HepG2 (cell line): ENCODE measurements around the gene GSTK1. TPM values are rescaled to one million over a fixed set of nuclear protein-coding genes. Genes with fewer than 3 reads are reported as not detected.

Experiments
- AGO1 ChIP-seq: fragments of 200-400 bp; formaldehyde crosslinking; IDR thresholded peaks from 2 replicates; pipeline ENCODE4 v1.6.1; 2017; ENCODE audit warnings: mild to moderate bottlenecking, low read depth, low read length, moderate library complexity; ENCODE audit not compliant: poor library complexity, severe bottlenecking
- ARNTL ChIP-seq: sonication (generic); formaldehyde crosslinking; IDR thresholded peaks from 2 replicates; pipeline ENCODE4 v1.4.0; 2020; ENCODE audit warnings: mild to moderate bottlenecking, missing genetic modification reagents
- ATF7 ChIP-seq, 2 experiments: fragments of 450-650 bp in 1 of 2; sonication (generic) in 1 of 2; formaldehyde crosslinking in 1 of 2; IDR thresholded peaks; 2 replicates each; pipeline versions ENCODE4 v1.4.0 to v1.6.1; 2016 to 2020; ENCODE audit warnings: antibody characterized with exemption in 1 of 2, mild to moderate bottlenecking in 1 of 2, missing genetic modification reagents in 1 of 2
- CTCF ChIP-seq: sonication (generic); formaldehyde crosslinking; IDR thresholded peaks from 2 replicates; pipeline ENCODE4 v1.5.0; 2020; ENCODE audit warnings: mild to moderate bottlenecking, missing genetic modification reagents, moderate library complexity
- IRX3 ChIP-seq: sonication (generic); formaldehyde crosslinking; IDR thresholded peaks from 2 replicates; pipeline ENCODE4 v1.8.1; 2023; ENCODE audit warnings: mild to moderate bottlenecking, low read depth, missing genetic modification reagents, borderline replicate concordance
- ISX ChIP-seq: sonication (generic); formaldehyde crosslinking; conservative IDR thresholded peaks from 2 replicates; pipeline ENCODE4 v1.5.0; 2020; ENCODE audit warnings: missing genetic modification reagents
- MYNN ChIP-seq: sonication (generic); formaldehyde crosslinking; IDR thresholded peaks from 2 replicates; pipeline ENCODE4 v1.4.0; 2020; ENCODE audit warnings: mild to moderate bottlenecking, low read depth, missing genetic modification reagents
- NR2F1 ChIP-seq, 2 experiments: fragments of 450-650 bp in 1 of 2; formaldehyde crosslinking in 1 of 2; IDR thresholded peaks; 2 replicates each; pipeline versions ENCODE4 v1.5.0 to v1.6.1; 2016 to 2020; ENCODE audit warnings: mild to moderate bottlenecking in 1 of 2, missing compliant biosample characterization in 1 of 2, missing genetic modification reagents in 1 of 2, moderate library complexity in 1 of 2
- PCBP1 ChIP-seq: fragments of 200-400 bp; formaldehyde crosslinking; IDR thresholded peaks from 2 replicates; pipeline ENCODE4 v1.6.1; 2017; ENCODE audit warnings: mild to moderate bottlenecking, low read depth, low read length, borderline replicate concordance
- SNAPC5 ChIP-seq: sonication (generic); formaldehyde crosslinking; IDR thresholded peaks from 2 replicates; pipeline ENCODE4 v1.8.1; 2023; ENCODE audit warnings: mild to moderate bottlenecking, missing genetic modification reagents, borderline replicate concordance
- ZMYM3 ChIP-seq: sonication (generic); formaldehyde crosslinking; IDR thresholded peaks from 2 replicates; pipeline ENCODE4 v1.5.1; 2020; ENCODE audit warnings: mild to moderate bottlenecking, missing genetic modification reagents
- ZNF484 ChIP-seq: sonication (generic); formaldehyde crosslinking; IDR thresholded peaks from 2 replicates; pipeline ENCODE4 v1.5.1; 2020; ENCODE audit warnings: mild to moderate bottlenecking, low read depth, missing genetic modification reagents, borderline replicate concordance
- ZNF605 ChIP-seq: sonication (generic); formaldehyde crosslinking; IDR thresholded peaks from 2 replicates; pipeline ENCODE4 v1.8.0; 2022; ENCODE audit warnings: mild to moderate bottlenecking, missing genetic modification reagents
- ZNF652 ChIP-seq: IDR thresholded peaks from 2 replicates; pipeline ENCODE4 v1.6.1; 2016; ENCODE audit warnings: low read depth, borderline replicate concordance
- ZNF674 ChIP-seq: sonication (generic); formaldehyde crosslinking; IDR thresholded peaks from 2 replicates; pipeline ENCODE4 v1.5.0; 2020; ENCODE audit warnings: low read depth, mild to moderate bottlenecking, missing genetic modification reagents
- ZNF7 ChIP-seq: IDR thresholded peaks from 2 replicates; pipeline ENCODE4 v1.6.1; 2016; ENCODE audit warnings: missing biosample characterization, missing genetic modification reagents
- ZNF703 ChIP-seq: sonication (generic); formaldehyde crosslinking; IDR thresholded peaks from 2 replicates; pipeline ENCODE4 v1.5.1; 2020; ENCODE audit warnings: missing genetic modification reagents, mild to moderate bottlenecking, moderate library complexity, borderline replicate concordance
- polyA plus RNA-seq, 8 experiments: library from polyadenylated mRNA; depleted of rRNA in 3 of 8; stranded (reverse) in 7 of 8; unstranded in 1 of 8; fragments of >200 nt; fragmentation: Illumina TruSeq in 4 of 8; extraction: Trizol in 4 of 8; gene quantifications; 2 replicates each; pipeline versions ENCODE4 v1.2.1 to v1.2.3, GENCODE V29; 2011 to 2016; ENCODE audit warnings: low read depth in 4 of 8, missing spikeins in 1 of 8, mixed read lengths in 1 of 8; ENCODE audit not compliant: insufficient read depth in 1 of 8
- total RNA-seq, 5 experiments: library from RNA; depleted of rRNA; stranded (reverse); fragments of >200 nt; fragmentation: Illumina TruSeq; extraction: Trizol; gene quantifications; 2 replicates each; pipeline ENCODE4 v1.2.3, GENCODE V29; 2016; ENCODE audit warnings: low read depth in 1 of 5
- TF ChIP-seq, protein P1 (sequence below): sonication (generic); formaldehyde crosslinking; IDR thresholded peaks from 2 replicates; pipeline ENCODE4 v1.5.1; 2020; ENCODE audit warnings: mild to moderate bottlenecking, missing genetic modification reagents, borderline replicate concordance
- TF ChIP-seq, protein P2 (sequence below): sonication (generic); formaldehyde crosslinking; conservative IDR thresholded peaks from 2 replicates; pipeline ENCODE4 v1.8.0; 2022; ENCODE audit warnings: low read depth, missing genetic modification reagents
- TF ChIP-seq, protein P3 (sequence below): IDR thresholded peaks from 2 replicates; pipeline ENCODE4 v1.6.1; 2012; ENCODE audit warnings: inconsistent platforms

GSTK1 gene
- total and polyA plus RNA-seq, 2 of the 13 experiments (the other 11 are each of a cell fraction or from before 2014, with no cell fraction given): 64.6 to 92.1 TPM

DNA sequence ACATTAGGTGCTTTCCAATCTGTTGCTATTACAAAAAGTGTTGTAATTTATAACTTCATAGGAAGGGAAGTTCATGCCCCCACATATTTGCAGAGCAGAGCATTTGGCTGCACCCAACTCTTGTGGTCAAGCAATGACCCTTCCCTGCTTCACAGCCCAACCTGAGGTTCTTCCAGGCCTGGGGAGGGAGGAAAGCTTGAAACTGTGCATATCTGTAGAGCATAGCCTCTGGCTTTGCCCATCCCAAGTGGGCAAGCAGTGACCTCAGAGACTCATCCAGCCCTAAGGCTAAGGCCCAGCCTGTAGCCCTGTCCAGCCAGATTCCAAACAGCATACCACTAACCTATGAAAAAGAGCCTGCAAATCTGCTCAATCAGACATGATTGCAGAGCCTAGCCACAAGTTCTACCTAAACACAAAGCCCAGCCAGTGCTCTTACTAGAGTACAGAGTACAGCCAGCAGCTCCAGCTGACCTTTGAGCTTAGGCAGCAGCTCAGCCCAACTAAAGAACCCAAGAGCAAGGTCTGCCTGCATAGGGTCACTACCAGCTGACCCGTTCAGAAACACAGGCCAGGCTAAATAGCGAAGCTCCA, 14.4 kb upstream of the GSTK1 start (continued):
- no peak for TF ChIP-seq ZNF7 (CRISPR knock-in tag)
- TF ChIP-seq, protein P1, sequence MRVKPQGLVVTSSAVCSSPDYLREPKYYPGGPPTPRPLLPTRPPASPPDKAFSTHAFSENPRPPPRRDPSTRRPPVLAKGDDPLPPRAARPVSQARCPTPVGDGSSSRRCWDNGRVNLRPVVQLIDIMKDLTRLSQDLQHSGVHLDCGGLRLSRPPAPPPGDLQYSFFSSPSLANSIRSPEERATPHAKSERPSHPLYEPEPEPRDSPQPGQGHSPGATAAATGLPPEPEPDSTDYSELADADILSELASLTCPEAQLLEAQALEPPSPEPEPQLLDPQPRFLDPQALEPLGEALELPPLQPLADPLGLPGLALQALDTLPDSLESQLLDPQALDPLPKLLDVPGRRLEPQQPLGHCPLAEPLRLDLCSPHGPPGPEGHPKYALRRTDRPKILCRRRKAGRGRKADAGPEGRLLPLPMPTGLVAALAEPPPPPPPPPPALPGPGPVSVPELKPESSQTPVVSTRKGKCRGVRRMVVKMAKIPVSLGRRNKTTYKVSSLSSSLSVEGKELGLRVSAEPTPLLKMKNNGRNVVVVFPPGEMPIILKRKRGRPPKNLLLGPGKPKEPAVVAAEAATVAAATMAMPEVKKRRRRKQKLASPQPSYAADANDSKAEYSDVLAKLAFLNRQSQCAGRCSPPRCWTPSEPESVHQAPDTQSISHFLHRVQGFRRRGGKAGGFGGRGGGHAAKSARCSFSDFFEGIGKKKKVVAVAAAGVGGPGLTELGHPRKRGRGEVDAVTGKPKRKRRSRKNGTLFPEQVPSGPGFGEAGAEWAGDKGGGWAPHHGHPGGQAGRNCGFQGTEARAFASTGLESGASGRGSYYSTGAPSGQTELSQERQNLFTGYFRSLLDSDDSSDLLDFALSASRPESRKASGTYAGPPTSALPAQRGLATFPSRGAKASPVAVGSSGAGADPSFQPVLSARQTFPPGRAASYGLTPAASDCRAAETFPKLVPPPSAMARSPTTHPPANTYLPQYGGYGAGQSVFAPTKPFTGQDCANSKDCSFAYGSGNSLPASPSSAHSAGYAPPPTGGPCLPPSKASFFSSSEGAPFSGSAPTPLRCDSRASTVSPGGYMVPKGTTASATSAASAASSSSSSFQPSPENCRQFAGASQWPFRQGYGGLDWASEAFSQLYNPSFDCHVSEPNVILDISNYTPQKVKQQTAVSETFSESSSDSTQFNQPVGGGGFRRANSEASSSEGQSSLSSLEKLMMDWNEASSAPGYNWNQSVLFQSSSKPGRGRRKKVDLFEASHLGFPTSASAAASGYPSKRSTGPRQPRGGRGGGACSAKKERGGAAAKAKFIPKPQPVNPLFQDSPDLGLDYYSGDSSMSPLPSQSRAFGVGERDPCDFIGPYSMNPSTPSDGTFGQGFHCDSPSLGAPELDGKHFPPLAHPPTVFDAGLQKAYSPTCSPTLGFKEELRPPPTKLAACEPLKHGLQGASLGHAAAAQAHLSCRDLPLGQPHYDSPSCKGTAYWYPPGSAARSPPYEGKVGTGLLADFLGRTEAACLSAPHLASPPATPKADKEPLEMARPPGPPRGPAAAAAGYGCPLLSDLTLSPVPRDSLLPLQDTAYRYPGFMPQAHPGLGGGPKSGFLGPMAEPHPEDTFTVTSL (CRISPR knock-in tag): peak; percentile 36; the same call in 1 of the 2 replicates
- TF ChIP-seq ZNF484 (CRISPR knock-in tag): no peak
- TF ChIP-seq ATF7 (IDR thresholded peaks at IDR 0.05): no peak
- no peak for TF ChIP-seq ATF7 (CRISPR knock-in tag; IDR thresholded peaks at IDR 0.05)
- peak; percentile 38; the same call in 1 of the 2 replicates for TF ChIP-seq ZNF605 (CRISPR knock-in tag)
- TF ChIP-seq ZNF703 (CRISPR knock-in tag): no peak
- TF ChIP-seq ZNF674 (CRISPR knock-in tag): no peak
- TF ChIP-seq MYNN (CRISPR knock-in tag): no peak
- TF ChIP-seq ARNTL (CRISPR knock-in tag): no peak
- peak; percentile 90 to 92 for TF ChIP-seq NR2F1 (CRISPR knock-in tag; IDR thresholded peaks at IDR 0.05)
- TF ChIP-seq SNAPC5 (CRISPR knock-in tag): no peak
- TF ChIP-seq CTCF: no peak
- TF ChIP-seq, protein P2, sequence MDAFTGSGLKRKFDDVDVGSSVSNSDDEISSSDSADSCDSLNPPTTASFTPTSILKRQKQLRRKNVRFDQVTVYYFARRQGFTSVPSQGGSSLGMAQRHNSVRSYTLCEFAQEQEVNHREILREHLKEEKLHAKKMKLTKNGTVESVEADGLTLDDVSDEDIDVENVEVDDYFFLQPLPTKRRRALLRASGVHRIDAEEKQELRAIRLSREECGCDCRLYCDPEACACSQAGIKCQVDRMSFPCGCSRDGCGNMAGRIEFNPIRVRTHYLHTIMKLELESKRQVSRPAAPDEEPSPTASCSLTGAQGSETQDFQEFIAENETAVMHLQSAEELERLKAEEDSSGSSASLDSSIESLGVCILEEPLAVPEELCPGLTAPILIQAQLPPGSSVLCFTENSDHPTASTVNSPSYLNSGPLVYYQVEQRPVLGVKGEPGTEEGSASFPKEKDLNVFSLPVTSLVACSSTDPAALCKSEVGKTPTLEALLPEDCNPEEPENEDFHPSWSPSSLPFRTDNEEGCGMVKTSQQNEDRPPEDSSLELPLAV (CRISPR knock-in tag): no peak
- no peak for TF ChIP-seq AGO1
- TF ChIP-seq, protein P3, sequence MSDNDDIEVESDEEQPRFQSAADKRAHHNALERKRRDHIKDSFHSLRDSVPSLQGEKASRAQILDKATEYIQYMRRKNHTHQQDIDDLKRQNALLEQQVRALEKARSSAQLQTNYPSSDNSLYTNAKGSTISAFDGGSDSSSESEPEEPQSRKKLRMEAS: 0 out of 2 replicates have a peak, but pooled peaks have one; percentile 36
- TF ChIP-seq ZMYM3 (CRISPR knock-in tag): peak; percentile 65; the same call in 1 of the 2 replicates
- peak; percentile 23; the same call in 1 of the 2 replicates for TF ChIP-seq ZNF652 (CRISPR knock-in tag)
- TF ChIP-seq IRX3: no peak
- TF ChIP-seq PCBP1: no peak
- TF ChIP-seq ISX (CRISPR knock-in tag): no peak
